Neural crest cell (in vitro differentiated cells): ENCODE data around the gene MYLK4. TPM values are rescaled to one million over a fixed set of nuclear protein-coding genes. Genes with fewer than 3 reads are reported as not detected.

Source experiments
- DNase-seq: peaks from one replicate; pipeline ENCODE4 v3.0.0; 2021; ENCODE audit warnings: low read depth, mixed read lengths, low spot score
- H3K27ac Mint-ChIP-seq: one replicate; pipeline ENCODE4 v1.8.0; 2021; ENCODE audit warnings: mild to moderate bottlenecking, mixed read lengths; ENCODE audit not compliant: unreplicated experiment
- H3K27me3 Mint-ChIP-seq: 2 replicates; pipeline ENCODE4 v1.8.0; 2021; ENCODE audit warnings: low read depth, mild to moderate bottlenecking, mixed read lengths
- H3K36me3 Mint-ChIP-seq: 2 replicates; pipeline ENCODE4 v1.8.0; 2021; ENCODE audit warnings: low read depth, mild to moderate bottlenecking, mixed read lengths
- H3K4me1 Mint-ChIP-seq: 2 replicates; pipeline ENCODE4 v1.8.0; 2021; ENCODE audit warnings: mixed read lengths
- H3K4me3 Mint-ChIP-seq: one replicate; pipeline ENCODE4 v1.8.0; 2021; ENCODE audit warnings: mild to moderate bottlenecking, mixed read lengths
- H3K9me3 Mint-ChIP-seq: 2 replicates; pipeline ENCODE4 v1.8.0; 2021; ENCODE audit warnings: mixed read lengths
- CTCF ChIP-seq: fragments of 200-600 bp; sonication (generic); conservative IDR thresholded peaks from 2 replicates; pipeline ENCODE4 v1.5.0; 2021; ENCODE audit warnings: antibody characterized with exemption, mild to moderate bottlenecking
- total RNA-seq: library from RNA; stranded (reverse); gene quantifications from 2 replicates; pipeline ENCODE4 v1.2.1, GENCODE V29; 2021

The MYLK4 gene
- total RNA-seq, 1 donor from 2014 or later: 0.96 TPM

GRCh38 chr6:2716936-2717700 lies 33.6 kb downstream of the MYLK4 start:
- Mint-ChIP-seq H3K36me3 (peaks cover 3% of the 10 kb centered on the region), H3K4me1 (no peaks in the 10 kb centered on the region), H3K27me3 (no peaks in the 10 kb centered on the region), H3K4me3 (no peak overlapping the region), H3K27ac (no peak overlapping the region), H3K9me3 (peaks cover 4% of the 10 kb centered on the region)
- no peak for TF ChIP-seq CTCF
- DNase-seq: no peak

GRCh38 chr6:2715737-2716136 lies 35.0 kb downstream of the MYLK4 start:
- Mint-ChIP-seq H3K9me3 (peaks cover 6% of the 10 kb centered on the region), H3K36me3 (peaks cover 6% of the 10 kb centered on the region), H3K4me1 (no peaks in the 10 kb centered on the region), H3K27ac (no peak overlapping the region), H3K4me3 (no peak overlapping the region), H3K27me3 (no peaks in the 10 kb centered on the region)
- DNase-seq: no peak
- no peak for TF ChIP-seq CTCF

- Mint-ChIP-seq H3K4me3 (no peak overlapping the region), H3K27me3 (no peaks in the 10 kb centered on the region), H3K36me3 (peaks cover 12% of the 10 kb centered on the region), H3K27ac (no peak overlapping the region), H3K4me1 (no peaks in the 10 kb centered on the region), H3K9me3 (peaks cover 13% of the 10 kb centered on the region)
- no peak for DNase-seq
- TF ChIP-seq CTCF: no peak
Measured at GRCh38 chr6:2714111-2714895, 36.4 kb downstream of the MYLK4 start.

- Mint-ChIP-seq H3K27me3 (no peaks in the 10 kb centered on the region), H3K9me3 (peaks cover 16% of the 10 kb centered on the region), H3K36me3 (peaks cover 17% of the 10 kb centered on the region), H3K4me3 (no peak overlapping the region), H3K4me1 (no peaks in the 10 kb centered on the region), H3K27ac (no peak overlapping the region)
- no peak for DNase-seq
- no peak for TF ChIP-seq CTCF
Measured at GRCh38 chr6:2713473-2714110, 37.1 kb downstream of the MYLK4 start.

GRCh38 chr6:2712102-2712501 lies 38.6 kb downstream of the MYLK4 start:
- TF ChIP-seq CTCF: no peak
- Mint-ChIP-seq H3K27ac (no peak overlapping the region), H3K4me3 (no peak overlapping the region), H3K36me3 (peaks cover 17% of the 10 kb centered on the region), H3K9me3 (peaks cover 16% of the 10 kb centered on the region), H3K4me1 (no peaks in the 10 kb centered on the region), H3K27me3 (no peaks in the 10 kb centered on the region)
- DNase-seq: no peak
